ENCODE data around the gene CLCNKB.

Gene CLCNKB

DNA sequence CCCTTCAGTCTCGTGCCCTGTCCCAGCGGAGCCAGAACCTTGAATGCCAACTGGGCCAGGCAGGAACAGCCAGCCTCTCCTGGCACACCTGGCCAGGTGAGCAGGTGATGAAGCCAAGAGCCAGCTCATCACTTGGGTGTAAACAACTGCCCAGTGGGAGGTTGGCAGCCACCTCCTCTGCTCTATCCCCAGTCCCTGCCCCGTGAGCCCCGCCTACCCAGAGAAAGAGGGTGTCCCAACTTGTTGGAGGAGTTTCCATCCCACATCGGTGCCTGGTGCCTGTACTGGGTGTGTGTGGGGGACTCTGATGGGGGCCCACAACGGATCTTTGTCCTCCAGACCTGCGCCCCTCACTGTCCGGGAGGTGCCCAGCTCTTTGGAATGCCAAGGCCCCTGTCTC lies 47.7 kb downstream of the CLCNKB start:
- no peak for DNase-seq (ENCODE audit: low read depth in 2 of 2, low spot score in 1 of 2)

DNA sequence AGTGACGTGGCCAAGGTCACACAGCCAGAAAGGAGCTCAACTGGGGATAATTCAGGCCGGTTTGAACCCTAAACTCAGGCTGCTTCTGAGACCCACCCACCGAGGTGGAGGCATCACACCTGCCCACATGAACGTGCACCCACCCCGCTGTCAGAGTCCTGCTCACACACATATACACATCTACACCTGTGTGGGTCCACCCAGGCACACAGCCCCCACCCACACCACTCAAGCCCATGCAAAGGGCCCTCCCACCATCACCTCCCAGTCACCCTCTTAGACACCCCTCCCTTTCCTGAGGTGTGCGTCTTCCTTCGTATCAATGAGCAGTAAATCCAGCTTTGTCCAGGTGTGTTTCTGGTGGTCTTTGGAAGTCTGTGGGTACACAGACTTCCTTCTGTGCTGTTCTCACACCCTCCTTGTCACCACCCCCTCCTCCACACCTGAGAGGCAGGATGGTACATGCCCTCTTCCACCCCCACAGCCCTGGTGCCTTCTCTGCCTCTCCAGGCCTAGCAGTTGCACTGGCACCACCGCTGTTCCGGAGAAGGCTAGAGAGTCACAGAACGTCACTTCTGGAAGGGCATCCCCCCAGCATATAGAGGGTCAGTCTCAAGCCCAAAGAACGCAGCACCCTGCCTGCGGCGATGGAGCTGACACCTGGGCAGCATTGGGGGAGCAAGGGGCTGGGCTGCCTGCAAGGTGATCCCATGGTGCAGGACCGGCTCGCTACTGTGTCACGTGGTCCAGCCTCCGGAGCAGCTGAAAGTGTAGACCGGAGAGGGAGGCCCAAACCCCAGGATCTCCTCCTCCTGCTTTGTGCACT lies 48.7 kb downstream of the CLCNKB start:
- no peak for DNase-seq (ENCODE audit: low read depth in 2 of 2, low spot score in 1 of 2)

- DNase-seq (ENCODE audit: low read depth in 2 of 2, low spot score in 1 of 2), result no peak
Measured at GRCh38 chr1:16092923-16093511, 49.4 kb downstream of the CLCNKB start.

GRCh38 chr1:16093611-16094010 lies 50.0 kb downstream of the CLCNKB start:
- no peak for DNase-seq (ENCODE audit: low read depth in 2 of 2, low spot score in 1 of 2)

- no peak for DNase-seq (ENCODE audit: low read depth in 2 of 2, low spot score in 1 of 2)
Measured at GRCh38 chr1:16094453-16095158, 51.0 kb downstream of the CLCNKB start.

GRCh38 chr1:16095447-16095846 lies 51.9 kb downstream of the CLCNKB start:
- DNase-seq (ENCODE audit: low read depth in 2 of 2, low spot score in 1 of 2), result no peak

DNA sequence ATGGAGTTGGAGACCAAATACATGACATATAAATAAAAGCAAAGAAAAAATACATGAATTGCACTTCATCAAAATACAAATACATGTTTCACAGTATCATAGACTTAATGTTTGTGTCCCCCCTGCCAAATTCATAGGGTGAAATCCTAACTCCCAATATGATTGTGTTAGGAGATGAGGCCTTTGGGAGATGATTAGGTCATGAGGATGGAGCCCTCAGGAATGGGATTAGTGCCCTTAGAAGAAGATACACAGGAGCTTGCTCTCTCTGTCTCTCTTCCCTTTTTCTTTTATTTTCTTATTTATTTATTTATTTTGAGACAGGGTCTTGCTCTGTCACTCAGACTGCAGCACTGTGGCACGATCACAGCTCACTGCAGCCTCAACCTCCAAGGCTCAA lies 55.8 kb downstream of the CLCNKB start:
- no peak for DNase-seq (ENCODE audit: low read depth in 2 of 2, low spot score in 1 of 2)

DNA sequence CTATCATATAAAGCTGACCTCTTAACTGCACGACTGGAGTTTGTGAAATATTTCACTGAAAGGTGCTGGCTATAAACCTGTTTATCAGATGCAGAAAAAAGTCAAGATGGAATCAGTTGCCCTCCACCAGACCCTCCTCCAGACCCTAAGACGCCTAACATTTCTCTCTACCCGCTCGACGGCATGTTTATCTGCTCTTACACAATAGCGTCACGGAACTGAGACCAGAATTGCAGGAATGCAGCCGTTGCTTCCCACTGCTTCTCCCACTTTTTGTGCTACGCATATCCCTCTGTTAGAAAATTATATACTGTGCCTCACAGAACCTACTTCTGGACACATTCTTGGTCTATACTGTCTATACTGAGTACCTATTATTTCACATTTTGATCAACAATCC lies 58.0 kb downstream of the CLCNKB start:
- DNase-seq (ENCODE audit: low read depth in 2 of 2, low spot score in 1 of 2), result no peak

Data from stimulated activated CD8-positive, alpha-beta memory T cell treated with anti-CD3 and anti-CD28 coated beads, Interleukin-4, amount 100 ng/mL, for 1 hour (primary cell).